BLaER1 (cell line): Measurements from ENCODE around the gene EYS.

Source experiments
- H3K27ac ChIP-seq: shearing (Covaris generic); formaldehyde crosslinking; 2 replicates; pipeline ENCODE4 v1.8.1; 2022
- H3K27me3 ChIP-seq: shearing (Covaris generic); formaldehyde crosslinking; 2 replicates; pipeline ENCODE4 v1.8.1; 2022
- H3K36me3 ChIP-seq: shearing (Covaris generic); formaldehyde crosslinking; 2 replicates; pipeline ENCODE4 v1.8.1; 2022
- H3K4me1 ChIP-seq: shearing (Covaris generic); formaldehyde crosslinking; 2 replicates; pipeline ENCODE4 v1.8.1; 2022
- H3K4me2 ChIP-seq: shearing (Covaris generic); formaldehyde crosslinking; 2 replicates; pipeline ENCODE4 v1.8.1; 2022
- H3K4me3 ChIP-seq: shearing (Covaris generic); formaldehyde crosslinking; 2 replicates; pipeline ENCODE4 v1.8.1; 2022
- H3K9ac ChIP-seq: shearing (Covaris generic); formaldehyde crosslinking; 2 replicates; pipeline ENCODE4 v1.8.1; 2022
- H3K9me3 ChIP-seq: shearing (Covaris generic); formaldehyde crosslinking; 2 replicates; pipeline ENCODE4 v1.8.1; 2022
- H4K20me1 ChIP-seq: shearing (Covaris generic); formaldehyde crosslinking; 2 replicates; pipeline ENCODE4 v1.8.1; 2022
- Cebpa-rat ChIP-seq: shearing (Covaris generic); IDR thresholded peaks from 2 replicates; pipeline ENCODE4 v1.8.1; 2022

Gene EYS

GRCh38 chr6:64955435-64955848 is 751.6 kb downstream of the EYS start:
- no peak overlapping the region for H3K9ac ChIP-seq
- H3K27ac ChIP-seq = no peak overlapping the region
- no peaks in the 10 kb centered on the region for H4K20me1 ChIP-seq
- no peaks in the 10 kb centered on the region for H3K9me3 ChIP-seq
- no peak for TF ChIP-seq Cebpa-rat
- no peak overlapping the region for H3K4me3 ChIP-seq
- no peaks in the 10 kb centered on the region for H3K36me3 ChIP-seq
- H3K4me1 ChIP-seq = peaks cover 5% of the 10 kb centered on the region
- peak overlapping the region; percentile 30; the same call in 1 of the 2 replicates for H3K4me2 ChIP-seq
- H3K27me3 ChIP-seq = no peaks in the 10 kb centered on the region

DNA sequence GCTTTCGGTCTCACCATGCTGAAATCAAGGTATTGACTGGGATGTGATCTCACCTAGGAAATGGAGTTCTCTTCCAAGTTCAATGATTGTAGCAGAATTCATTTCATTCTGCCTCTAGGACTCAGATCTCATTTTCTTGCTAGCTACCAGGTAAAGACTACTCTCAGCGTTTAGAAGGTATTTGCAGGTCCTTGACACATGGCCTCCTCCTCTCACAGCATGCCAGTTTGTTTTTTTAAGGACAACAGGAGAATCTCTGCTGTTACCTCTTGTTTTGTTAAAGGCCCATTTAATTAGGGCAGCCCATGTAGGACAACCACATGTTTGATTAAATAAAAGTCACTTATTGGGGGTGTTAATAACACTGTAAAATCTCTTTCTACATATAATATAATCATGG is 757.8 kb downstream of the EYS start:
- Histone ChIP-seq H3K9ac (no peak overlapping the region), H3K36me3 (no peaks in the 10 kb centered on the region), H3K27me3 (no peaks in the 10 kb centered on the region), H3K27ac (no peak overlapping the region), H3K4me2 (no peak overlapping the region), H3K4me3 (no peak overlapping the region), H3K4me1 (no peaks in the 10 kb centered on the region), H3K9me3 (no peaks in the 10 kb centered on the region), H4K20me1 (no peaks in the 10 kb centered on the region)
- no peak for TF ChIP-seq Cebpa-rat

GRCh38 chr6:64948261-64948660 is 758.8 kb downstream of the EYS start:
- TF ChIP-seq Cebpa-rat = no peak
- Histone ChIP-seq H3K9ac (no peak overlapping the region), H3K4me1 (no peaks in the 10 kb centered on the region), H3K4me2 (no peak overlapping the region), H4K20me1 (no peaks in the 10 kb centered on the region), H3K4me3 (no peak overlapping the region), H3K36me3 (no peaks in the 10 kb centered on the region), H3K27ac (no peak overlapping the region), H3K27me3 (no peaks in the 10 kb centered on the region), H3K9me3 (no peaks in the 10 kb centered on the region)

GRCh38 chr6:64945450-64945849 is 761.6 kb downstream of the EYS start:
- Histone ChIP-seq H3K27ac (no peak overlapping the region), H4K20me1 (no peaks in the 10 kb centered on the region), H3K4me3 (no peak overlapping the region), H3K9ac (no peak overlapping the region), H3K36me3 (no peaks in the 10 kb centered on the region), H3K4me1 (no peaks in the 10 kb centered on the region), H3K9me3 (no peaks in the 10 kb centered on the region), H3K27me3 (no peaks in the 10 kb centered on the region), H3K4me2 (no peak overlapping the region)
- TF ChIP-seq Cebpa-rat = peak; percentile 14; the same call in 1 of the 2 replicates

GRCh38 chr6:64932486-64932885 is 774.5 kb downstream of the EYS start:
- Histone ChIP-seq H3K4me2 (no peak overlapping the region), H3K9me3 (no peaks in the 10 kb centered on the region)
- TF ChIP-seq Cebpa-rat = no peak

DNA sequence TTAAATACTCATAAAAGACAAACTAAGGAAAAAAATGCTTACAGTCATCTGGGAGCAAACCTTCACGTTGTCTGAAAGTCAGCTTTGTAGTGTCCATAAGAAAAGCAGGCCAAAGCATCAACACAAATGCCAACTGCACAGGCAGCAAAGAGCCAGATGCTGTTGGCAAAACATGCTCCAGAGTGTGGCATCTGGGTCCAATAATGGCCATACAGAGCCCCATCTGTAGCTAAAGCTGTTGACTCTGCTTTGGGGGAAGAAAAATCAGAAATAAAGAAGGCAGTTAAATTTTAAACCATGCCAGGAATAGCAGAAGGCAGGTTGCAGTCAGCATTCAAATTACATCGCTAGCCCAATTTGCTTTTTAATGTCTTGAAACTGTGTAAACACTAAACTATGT is 776.3 kb downstream of the EYS start:
- Histone ChIP-seq H3K4me2 (no peak overlapping the region), H3K27me3 (no peaks in the 10 kb centered on the region), H4K20me1 (no peaks in the 10 kb centered on the region), H3K9ac (no peak overlapping the region), H3K4me1 (no peaks in the 10 kb centered on the region), H3K36me3 (no peaks in the 10 kb centered on the region), H3K27ac (no peak overlapping the region), H3K9me3 (no peaks in the 10 kb centered on the region), H3K4me3 (no peak overlapping the region)
- no peak for TF ChIP-seq Cebpa-rat

More at GRCh38 chr6:64932486-64932885, 774.5 kb downstream of the EYS start:
- H3K4me1 ChIP-seq = no peaks in the 10 kb centered on the region
- no peak overlapping the region for H3K27ac ChIP-seq
- no peak overlapping the region for H3K4me3 ChIP-seq
- H3K27me3 ChIP-seq = no peaks in the 10 kb centered on the region
- H3K9ac ChIP-seq = no peak overlapping the region
- H3K36me3 ChIP-seq = no peaks in the 10 kb centered on the region
- H4K20me1 ChIP-seq = no peaks in the 10 kb centered on the region

- Histone ChIP-seq H3K4me3 (no peak overlapping the region), H3K9me3 (no peaks in the 10 kb centered on the region), H4K20me1 (no peaks in the 10 kb centered on the region), H3K4me2 (no peak overlapping the region), H3K36me3 (no peaks in the 10 kb centered on the region), H3K9ac (no peak overlapping the region), H3K4me1 (no peaks in the 10 kb centered on the region), H3K27me3 (no peaks in the 10 kb centered on the region), H3K27ac (no peak overlapping the region)
- TF ChIP-seq Cebpa-rat = no peak
These were observed 781.0 kb downstream of the EYS start for GRCh38 chr6:64926051-64926450.

- Histone ChIP-seq H3K9ac (no peak overlapping the region), H3K9me3 (no peaks in the 10 kb centered on the region), H3K4me3 (no peak overlapping the region), H3K27me3 (no peaks in the 10 kb centered on the region), H3K4me1 (no peaks in the 10 kb centered on the region), H3K27ac (no peak overlapping the region), H3K4me2 (no peak overlapping the region), H4K20me1 (no peaks in the 10 kb centered on the region), H3K36me3 (no peaks in the 10 kb centered on the region)
- no peak for TF ChIP-seq Cebpa-rat
These were observed 786.8 kb downstream of the EYS start for GRCh38 chr6:64920257-64920656.

GRCh38 chr6:64914124-64914523 is 792.9 kb downstream of the EYS start:
- TF ChIP-seq Cebpa-rat = no peak
- H3K27ac ChIP-seq = no peak overlapping the region
- H3K4me3 ChIP-seq = no peak overlapping the region
- no peaks in the 10 kb centered on the region for H3K4me1 ChIP-seq
- no peaks in the 10 kb centered on the region for H3K27me3 ChIP-seq
- H3K9me3 ChIP-seq = no peaks in the 10 kb centered on the region
- no peak overlapping the region for H3K4me2 ChIP-seq
- H4K20me1 ChIP-seq = no peaks in the 10 kb centered on the region
- no peaks in the 10 kb centered on the region for H3K36me3 ChIP-seq
- H3K9ac ChIP-seq = no peak overlapping the region

DNA sequence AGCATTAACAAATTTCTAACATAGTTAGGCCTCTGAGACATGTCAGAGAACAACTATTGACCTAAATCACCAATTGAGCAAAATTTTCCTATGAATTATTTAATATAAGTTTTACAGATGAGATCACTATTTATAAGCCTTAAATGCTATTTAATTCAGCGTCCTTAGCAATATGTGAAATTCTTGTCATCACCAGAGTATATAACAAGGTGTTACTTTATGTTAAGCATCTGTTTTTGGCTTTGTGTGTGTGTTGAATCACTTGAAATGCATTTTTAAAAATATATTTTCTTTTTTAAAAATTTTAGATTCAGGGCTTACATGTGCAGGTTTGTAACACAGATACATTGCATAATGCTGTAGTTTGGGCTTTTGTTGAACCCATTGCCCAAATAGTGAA is 794.1 kb downstream of the EYS start:
- Histone ChIP-seq H3K4me3 (no peak overlapping the region), H4K20me1 (no peaks in the 10 kb centered on the region), H3K9ac (no peak overlapping the region), H3K36me3 (no peaks in the 10 kb centered on the region), H3K27ac (no peak overlapping the region), H3K9me3 (no peaks in the 10 kb centered on the region), H3K4me1 (no peaks in the 10 kb centered on the region), H3K4me2 (no peak overlapping the region), H3K27me3 (no peaks in the 10 kb centered on the region)
- no peak for TF ChIP-seq Cebpa-rat

DNA sequence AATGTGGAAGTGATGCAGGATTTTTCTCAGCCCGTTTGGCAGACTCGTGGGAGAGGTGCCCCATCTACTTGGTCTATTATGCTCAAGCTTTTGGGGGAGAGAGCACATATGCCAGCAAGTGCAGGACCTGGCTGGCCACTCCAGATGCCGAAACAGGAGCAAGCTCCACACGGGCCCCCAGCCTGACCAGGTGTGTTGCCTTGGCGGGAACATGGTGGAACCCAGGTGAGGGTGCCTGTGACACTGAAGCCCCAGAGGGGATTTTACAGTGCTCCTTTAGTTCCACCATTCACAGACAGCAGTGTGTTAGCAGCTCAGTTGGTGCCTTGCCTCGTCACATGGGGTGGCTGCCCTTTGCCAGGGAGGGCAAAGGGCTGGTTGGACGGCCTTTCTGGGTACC is 798.9 kb downstream of the EYS start:
- no peak for TF ChIP-seq Cebpa-rat
- no peaks in the 10 kb centered on the region for H4K20me1 ChIP-seq
- no peak overlapping the region for H3K4me3 ChIP-seq
- H3K9ac ChIP-seq = no peak overlapping the region
- H3K36me3 ChIP-seq = no peaks in the 10 kb centered on the region
- H3K9me3 ChIP-seq = no peaks in the 10 kb centered on the region
- H3K4me2 ChIP-seq = no peak overlapping the region
- no peaks in the 10 kb centered on the region for H3K27me3 ChIP-seq
- H3K27ac ChIP-seq = no peak overlapping the region
- no peaks in the 10 kb centered on the region for H3K4me1 ChIP-seq
